NCI-H187 treated with DMSO at 0.1 percent for 48 hours (cell line): ENCODE results near the gene NUP107.
"Not testable (repeated sequence)": the region's sequence is repeated elsewhere in the genome, so short reads cannot be mapped to it uniquely, and the experiment has no call there.

Source experiments
- DNase-seq: peaks from one replicate; lab custom pipeline; 2025; lab: John Stamatoyannopoulos, UW

NUP107 gene

DNA sequence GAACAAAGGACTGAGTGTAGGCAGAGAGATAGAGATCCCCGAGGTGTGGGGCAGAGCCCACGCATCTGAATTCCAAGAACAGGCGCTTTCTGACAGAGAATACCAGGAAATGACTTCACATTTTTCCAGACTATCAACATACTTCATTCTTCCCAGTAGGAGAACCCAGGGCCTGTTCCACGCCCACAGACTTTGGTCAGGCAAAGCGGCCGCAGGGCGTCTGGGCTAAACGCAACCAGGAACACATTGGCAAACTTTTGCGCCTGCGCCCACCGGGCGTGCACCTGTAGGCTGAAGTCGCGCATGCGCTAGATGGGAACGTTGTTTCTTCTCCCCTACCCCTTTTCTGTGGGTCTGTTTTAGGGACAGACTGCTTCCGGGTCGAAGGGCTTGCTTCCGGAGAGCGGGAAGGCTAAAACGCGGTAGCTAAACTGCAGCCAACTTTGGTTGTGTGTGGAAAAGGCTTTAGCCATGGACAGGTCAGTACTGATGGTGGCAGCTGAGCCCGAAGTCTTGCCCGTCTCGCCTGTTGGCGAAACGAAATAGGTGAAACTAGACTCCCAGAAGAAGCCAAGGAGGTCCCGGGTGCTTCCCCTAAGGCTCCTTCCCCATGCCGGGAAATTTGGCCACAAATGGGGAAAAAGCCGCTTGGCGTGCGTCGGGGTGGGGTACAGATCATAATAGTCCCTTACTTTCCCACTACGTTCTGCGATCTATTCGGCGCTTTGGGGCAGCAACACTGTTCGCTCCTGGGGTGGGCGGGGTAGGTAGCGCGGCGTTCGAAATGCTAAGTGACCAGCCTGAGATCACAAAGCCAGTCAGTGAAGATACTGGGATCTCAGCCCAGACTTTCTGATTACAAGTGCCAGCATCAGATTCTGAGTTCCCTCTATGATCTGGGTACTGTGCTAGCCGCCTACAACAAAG, at the start of gene NUP107:
NUP107 (plus strand) TSS at position 384 of the 927 bp plus-strand sequence; CDS start at position 472, 88 bp downstream.
- peak; percentile 95 for DNase-seq

GRCh38 chr12:68637439-68637838, 49.3 kb upstream of the NUP107 start:
- DNase-seq: not testable (repeated sequence)

DNA sequence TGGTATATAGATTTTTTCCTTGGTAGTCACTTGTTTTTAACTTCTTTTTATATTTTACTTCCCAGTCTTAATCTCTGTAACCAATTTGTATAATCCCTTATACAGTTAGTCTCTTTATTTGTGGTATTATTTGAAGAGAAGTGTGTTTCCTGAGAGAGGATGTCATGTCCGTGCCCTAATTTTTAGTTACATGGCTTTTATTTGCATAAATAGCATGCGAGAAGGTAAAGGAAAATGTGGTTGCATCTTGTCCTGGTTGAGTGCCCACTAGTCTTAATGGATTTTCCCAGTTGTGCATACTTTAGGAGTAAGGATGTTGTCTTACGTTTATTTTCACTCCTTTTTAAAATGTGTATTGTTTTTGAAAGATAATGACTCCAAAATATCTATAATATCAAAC, 48.6 kb upstream of the NUP107 start:
- no peak for DNase-seq

DNA sequence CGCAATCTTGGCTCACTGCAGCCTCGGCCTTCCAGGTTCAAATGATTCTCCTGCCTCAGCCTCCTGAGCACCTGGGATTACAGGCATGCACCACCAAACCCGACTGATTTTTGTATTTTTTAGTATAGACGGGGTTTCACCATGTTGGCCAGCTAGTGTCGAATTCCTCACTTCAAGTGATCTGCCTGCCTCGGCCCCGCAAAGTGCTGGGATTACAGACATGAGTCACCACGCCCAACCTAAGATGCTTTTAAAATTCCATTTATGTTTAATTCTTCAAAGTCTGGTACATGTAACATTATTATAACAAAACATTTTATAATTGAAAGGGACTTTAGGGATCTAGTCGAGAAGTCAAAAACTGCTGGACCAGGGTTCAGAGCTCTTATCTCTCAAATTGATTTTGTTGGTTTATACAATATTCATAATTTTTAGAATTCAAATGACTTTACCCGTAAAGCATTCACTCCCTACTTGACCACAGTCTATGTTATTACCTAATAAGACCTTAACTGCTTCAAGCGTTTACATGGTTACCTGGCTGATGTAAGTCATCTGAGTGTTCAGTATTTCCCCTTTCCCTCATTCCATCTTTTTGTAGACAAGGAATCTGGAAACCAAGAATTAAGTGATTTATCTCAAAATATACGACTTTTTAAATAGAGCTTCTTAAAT, 47.9 kb upstream of the NUP107 start:
- no peak for DNase-seq

- DNase-seq: no peak
Measured at GRCh38 chr12:68639396-68639767, 47.4 kb upstream of the NUP107 start.

DNA sequence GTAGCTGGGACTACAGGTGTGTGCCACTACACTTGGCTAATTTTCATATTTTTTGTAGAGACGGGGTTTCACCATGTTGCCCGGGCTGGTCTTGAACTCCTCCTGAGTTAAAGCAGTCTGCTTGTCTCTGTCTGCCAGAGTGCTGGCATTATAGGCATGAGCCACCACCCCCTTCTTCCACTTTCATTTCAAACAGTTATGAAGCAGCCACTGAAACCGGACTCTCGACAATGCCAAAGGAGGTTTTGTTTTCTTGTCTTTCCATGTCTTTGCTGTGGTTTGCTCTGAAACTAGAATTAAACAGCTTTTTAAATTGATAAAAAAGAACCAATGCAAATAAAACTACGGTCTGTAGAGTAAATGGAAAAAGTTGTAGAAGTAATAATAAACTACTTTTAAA, 45.6 kb upstream of the NUP107 start:
- DNase-seq: no peak

GRCh38 chr12:68646484-68646883, 40.3 kb upstream of the NUP107 start:
- no peak for DNase-seq

DNA sequence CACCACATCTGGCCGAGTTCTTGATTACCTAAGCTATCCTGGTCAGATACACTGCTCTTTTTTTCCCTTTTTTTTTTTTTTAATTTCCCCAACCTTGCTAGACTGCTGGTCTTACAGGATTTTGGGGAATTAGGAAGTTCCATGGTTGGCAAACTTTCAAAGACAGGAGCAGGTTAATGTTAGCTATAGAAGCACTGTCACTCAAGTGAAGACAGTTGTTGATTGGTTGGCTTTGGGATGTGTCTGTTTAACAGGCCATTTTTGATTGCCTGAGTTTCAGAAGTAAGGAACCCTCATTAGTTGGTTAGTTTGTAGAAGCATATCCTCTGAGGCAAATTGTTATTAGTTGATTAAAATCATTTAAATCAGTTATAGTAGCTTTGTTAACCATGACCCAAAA, 39.3 kb upstream of the NUP107 start:
- DNase-seq: no peak

GRCh38 chr12:68648179-68648578, 38.6 kb upstream of the NUP107 start:
- DNase-seq: no peak

DNA sequence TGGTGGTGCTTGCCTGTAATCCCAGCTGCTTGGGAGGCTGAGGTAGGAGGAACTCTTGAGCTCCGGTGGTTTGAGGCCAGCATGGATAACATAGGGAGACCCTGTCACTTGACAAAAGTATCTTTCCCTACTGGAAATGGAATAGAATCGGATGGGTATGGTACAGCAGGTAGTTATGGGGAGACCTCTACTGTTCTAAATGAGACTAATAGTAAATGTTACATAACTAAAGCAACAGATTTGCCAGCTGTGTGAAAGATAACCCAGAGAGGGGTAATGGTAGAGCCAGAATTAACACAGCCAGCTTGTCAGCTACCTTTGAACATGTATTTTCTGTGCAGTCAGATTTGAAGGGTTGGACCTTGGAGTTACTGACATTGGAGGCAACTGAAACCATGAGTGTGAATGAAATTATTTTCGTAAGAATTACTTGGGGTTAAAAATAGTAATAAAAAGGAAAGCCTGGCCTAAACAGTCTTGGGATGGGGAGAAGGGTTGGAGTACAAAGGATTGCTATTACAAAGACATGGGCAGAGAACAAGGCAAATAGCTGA, 21.7 kb upstream of the NUP107 start:
- no peak for DNase-seq

DNA sequence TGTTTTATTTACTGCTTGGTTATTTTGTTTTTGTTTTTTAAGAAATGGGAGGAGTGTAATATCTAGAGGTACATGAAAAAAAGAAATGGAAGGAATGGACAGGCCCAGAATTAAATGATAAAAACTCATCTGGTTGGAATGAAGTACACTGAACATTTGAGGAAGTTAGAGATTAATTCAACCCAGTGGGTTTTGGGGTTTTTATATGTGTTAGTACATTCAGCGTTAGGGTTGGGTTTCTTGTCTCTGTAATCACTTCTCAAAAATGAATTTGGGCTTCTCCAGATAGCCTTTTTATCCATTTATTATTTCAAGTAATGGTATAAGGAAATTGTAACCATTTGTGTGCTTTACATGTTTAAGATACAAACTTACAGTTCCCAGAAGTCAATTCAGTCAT, 19.5 kb upstream of the NUP107 start:
- DNase-seq: no peak

DNA sequence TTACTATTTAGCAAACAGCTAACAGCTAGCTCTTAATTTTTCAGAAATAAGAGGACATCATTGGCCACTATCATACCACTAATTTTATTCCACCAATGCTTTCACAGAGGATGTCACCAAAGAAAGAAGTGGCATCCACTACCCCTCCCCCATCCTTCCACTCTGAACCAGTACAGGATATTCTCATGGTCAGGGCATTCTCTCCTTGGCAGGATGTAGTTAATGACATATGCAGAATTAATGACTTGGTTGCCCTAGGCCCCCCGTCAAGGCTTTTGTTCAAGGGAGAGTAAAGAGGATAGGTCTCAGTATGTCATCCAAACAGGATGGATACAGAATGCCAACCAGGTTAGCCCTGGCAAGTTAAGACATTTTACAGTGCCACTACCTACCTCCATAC, 18.9 kb upstream of the NUP107 start:
- no peak for DNase-seq

GRCh38 chr12:68671179-68671578, 15.6 kb upstream of the NUP107 start:
- DNase-seq: no peak

GRCh38 chr12:68673788-68674187, 13.0 kb upstream of the NUP107 start:
- DNase-seq: no peak

DNA sequence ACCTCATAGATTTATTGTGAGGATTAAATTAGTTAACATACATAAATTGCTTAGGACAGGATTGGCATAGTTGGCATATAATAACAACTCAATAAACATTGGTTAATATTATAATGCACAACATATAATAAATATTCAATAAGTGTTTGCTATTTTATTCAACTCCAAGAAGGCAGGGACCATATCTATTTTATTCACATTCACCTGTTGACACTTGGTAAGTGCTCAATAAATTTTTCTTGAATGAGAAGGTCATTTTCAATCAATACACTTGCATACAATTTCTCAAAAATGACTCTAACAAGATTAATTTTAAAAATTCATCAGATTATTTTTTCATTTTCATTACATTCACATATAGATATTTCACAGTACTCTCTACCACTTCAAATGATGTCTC, 12.4 kb upstream of the NUP107 start:
- no peak for DNase-seq

DNA sequence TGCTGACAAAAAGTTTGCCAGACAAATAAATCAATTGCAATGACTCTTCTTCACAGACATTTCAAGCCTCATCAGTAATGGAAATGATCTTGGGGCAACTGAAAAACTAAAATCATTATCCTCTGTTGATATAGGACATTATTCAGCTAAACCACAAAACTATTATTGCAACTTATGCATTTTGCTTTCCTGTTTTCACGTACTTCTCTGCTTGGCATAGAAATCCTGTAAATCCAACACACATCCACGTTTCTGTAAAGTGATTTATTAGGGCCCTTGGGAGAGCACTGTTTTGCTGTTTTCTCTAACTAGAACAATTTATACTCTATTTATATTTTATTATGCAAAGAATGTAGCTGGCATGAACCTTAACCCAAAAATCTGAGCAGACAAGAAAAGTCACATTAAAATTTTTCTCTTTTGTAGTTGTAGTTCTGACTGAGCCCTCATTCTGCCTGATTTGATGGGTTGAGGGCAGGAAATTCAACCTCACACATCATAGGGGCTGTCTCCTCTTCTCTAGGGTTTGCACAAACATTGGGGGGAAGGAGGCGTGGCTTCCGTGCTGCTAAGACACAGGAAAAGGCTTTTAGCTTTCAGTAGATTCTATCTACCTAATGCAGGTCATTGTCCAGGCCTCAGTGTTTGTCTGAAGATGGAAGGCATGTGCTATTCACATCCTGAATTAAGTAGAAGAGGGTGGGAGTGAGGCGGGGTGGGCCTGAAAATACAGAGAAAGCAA, 11.5 kb upstream of the NUP107 start:
- no peak for DNase-seq

- not testable (repeated sequence) for DNase-seq
Measured at GRCh38 chr12:68676854-68677253, 9.9 kb upstream of the NUP107 start.

DNA sequence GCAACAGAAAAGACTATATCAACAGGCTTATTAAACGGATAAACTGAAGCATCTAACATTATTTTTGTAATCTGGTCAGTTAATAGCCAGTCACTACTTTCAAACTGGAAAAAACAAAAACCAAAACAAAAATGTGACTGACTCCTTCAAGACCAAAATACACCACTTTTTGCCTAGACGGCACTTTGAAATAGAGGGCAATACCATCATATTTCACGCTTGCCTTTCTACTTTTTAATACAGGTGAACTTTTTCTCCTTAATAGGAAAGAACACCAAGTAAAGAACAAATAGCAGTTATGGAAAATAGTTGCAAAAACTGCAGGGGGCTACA, 550 bp upstream of the NUP107 start:
- DNase-seq: no peak

GRCh38 chr12:68695454-68695853, 8.7 kb downstream of the NUP107 start:
- DNase-seq: no peak

DNA sequence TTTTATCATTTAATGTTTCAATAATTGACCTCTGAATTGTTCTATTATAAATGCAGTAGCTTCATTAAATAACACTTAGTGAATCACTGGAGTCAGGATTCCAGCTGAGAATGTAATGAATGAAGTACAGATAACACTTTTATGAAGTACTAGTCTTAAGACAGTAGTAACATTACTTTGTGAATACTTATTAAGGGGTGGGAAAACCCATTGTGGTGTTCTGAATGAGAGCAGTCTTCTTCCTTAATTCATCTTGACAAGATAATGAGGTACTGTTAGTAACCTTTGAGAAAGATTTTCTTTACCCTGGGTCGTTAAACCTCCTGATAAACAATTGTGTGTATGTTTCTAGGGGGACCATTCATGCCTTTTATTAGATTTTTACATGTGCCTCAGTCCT, 12.7 kb downstream of the NUP107 start:
- DNase-seq: no peak

- DNase-seq: no peak
Measured at GRCh38 chr12:68727776-68728175, 41.0 kb downstream of the NUP107 start.

GRCh38 chr12:68733661-68734071, 46.9 kb downstream of the NUP107 start:
- no peak for DNase-seq

GRCh38 chr12:68739891-68740290, 53.1 kb downstream of the NUP107 start:
- no peak for DNase-seq
